GOT3 (cell line): ENCODE data around the gene EXOC6B.
"Not testable (repeated sequence)": the region's sequence is repeated elsewhere in the genome, so short reads cannot be mapped to it uniquely, and the experiment has no call there.

ENCODE experiments used
- DNase-seq: peaks from one replicate; lab custom pipeline; 2025; ENCODE audit warnings: mixed read lengths; lab: John Stamatoyannopoulos, UW

EXOC6B gene

DNA sequence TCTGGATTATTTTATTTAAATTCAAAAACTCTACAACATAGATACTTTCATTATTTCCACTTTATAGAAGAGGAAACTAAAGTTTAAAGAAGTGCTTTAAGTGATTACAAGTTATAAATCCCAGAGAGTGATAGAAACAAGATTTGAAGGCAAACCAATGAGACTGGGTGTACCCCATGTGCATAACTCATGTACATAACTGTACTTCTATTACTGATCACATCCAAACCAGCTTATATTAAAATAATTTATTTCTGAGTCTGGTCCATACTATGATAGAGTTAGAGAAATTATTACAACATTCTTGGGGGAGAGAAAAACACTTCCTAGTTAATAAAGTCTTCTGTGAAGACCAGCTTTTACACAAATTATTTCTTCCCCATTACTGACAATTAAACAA lies 221.4 kb downstream of the EXOC6B start:
- DNase-seq: no peak

DNA sequence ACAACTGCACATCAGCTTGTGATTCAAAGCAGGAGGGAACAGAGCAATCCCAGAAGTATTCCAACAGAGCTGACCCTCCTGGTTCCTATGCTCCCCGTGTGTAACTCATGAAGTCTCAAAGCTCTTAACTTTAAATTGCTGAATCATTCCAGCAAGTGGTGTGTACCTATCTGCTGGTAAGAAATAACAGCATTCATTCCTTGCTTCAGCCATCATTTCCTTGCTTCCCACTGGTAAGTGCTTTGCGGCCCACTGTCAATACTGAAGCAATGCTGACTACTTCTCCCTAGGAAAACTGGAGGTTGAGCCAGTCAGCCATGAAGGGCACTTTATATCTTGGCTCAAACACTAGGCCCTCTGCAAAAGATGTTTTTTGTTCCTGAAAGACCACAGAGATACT lies 222.4 kb downstream of the EXOC6B start:
- DNase-seq: no peak

DNA sequence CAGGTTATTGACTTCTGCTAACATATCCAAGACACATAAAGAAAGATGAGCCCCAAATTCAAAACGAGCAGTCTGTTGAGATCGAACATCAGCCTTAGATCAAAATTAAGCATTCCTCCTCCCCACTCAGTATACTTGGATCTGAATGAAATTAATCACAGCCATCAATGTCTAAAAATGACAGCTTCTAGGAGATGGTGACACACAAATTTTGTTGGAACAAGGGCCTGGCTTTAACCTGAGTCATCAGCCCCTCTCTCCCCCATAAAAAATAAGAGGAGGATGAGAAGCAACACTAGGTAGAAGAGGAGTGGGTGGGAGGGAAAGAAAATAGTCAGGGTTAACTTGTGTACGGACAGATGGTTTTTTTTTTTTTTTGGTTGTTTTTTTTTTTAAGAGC lies 223.1 kb downstream of the EXOC6B start:
- DNase-seq: no peak

DNA sequence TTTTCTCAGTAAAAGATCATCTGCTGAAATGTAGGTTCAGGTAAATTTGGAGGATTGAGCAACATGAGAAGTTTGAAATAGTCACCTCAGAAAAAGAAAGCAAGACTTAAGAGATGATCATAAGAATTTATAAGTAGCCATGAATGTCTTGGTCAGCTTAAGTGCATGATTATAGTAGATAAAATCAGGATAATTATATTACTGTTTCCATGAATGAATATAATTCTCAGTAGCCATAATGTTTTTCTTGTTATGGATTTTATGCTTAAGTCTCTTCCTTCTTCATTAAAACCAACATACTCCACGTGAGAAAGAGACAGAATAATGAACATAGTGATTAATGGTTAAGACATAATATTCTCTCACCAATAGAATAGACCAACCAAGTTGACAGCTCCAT lies 223.7 kb downstream of the EXOC6B start:
- no peak for DNase-seq

DNA sequence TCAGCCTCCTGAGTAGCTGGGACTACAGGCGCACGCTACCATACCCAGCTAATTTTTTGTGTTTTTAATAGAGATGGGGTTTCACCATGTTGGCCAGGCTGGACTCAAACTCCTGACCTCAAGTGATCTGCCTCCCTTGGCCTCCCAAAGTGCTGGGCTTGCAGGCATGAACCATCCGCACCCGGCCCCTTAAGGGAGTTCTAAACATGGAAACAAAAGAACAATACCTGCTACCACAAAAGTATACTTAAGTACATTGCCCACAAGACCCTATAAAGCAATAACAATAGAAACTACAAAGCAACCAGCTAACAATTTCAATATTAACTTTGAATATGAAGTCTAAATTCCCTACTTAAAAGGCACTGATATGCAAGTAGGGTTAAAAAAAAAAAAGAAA lies 242.0 kb downstream of the EXOC6B start:
- DNase-seq: not testable (repeated sequence)

DNA sequence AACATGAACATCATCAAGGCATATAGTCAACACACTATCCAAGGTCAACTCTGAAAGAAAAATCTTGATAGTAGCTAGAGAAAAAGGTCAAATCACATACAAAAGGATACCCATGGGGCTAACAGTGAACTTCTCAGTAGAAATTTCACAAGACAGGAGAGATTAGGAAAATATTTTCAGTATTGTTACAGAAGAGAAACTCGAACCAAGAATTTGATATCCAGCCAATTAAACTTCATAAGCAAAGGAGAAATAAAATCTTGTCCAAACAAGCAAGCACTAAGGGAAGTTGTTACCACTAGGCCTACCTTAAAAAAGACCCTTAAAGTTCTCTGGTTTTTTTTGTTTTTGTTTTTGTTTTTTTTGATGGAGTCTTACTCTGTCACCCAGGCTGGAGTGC lies 242.5 kb downstream of the EXOC6B start:
- DNase-seq: no peak

DNA sequence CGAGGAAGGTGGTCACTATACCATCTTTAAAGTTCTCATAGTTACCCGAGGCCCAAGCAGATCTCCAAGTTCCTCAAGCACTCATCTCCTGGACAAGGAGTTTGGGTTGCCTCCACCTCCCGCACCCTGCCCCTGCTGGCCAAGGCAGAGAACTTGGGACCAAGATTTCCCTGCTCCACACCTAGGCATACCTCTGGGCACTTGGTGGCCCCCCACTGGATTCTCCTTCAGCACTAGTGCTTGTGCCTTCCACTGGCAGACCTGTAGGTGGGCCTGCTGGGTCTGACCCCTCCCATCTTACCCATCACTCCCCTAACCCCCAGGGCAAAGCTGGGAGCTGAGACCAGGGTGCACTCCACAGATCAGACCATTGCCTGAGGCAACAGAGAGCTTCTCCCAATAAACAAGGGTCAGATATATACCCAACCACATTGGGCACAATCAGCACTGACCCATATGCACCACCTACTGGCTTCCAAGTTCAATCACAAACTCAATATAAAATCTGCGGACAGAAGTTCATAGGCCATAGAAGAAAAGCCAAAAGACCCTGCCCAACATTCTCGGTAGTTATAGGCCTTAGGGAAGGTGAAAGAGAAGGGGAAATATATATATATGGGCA lies 244.2 kb downstream of the EXOC6B start:
- no peak for DNase-seq

DNA sequence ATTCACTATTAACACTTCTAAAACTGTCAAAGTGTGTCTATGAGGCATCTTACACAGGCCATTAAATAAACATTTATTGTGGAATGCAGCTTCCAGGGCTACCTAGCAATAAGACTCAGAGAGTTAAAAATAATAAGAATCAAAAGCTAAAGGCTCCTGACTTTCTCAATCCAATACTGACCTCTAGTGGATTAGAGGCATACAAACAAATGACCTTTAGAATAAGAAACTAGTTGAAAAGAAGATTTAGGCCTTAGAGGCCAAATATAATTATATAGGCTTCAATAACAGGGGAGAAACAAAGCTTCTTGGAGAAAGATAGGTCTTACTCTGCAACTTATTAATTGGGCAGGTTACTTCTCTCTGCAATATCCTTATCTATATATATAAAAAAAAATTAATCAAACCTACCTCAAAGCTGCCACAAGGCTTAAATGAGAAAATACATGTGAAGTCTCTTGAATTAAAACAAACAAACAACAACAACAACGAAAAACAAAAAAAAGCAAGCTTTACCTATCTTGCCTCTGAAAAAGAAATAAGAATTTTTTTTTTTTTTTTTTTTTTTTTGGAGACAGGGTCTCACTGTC lies 246.1 kb downstream of the EXOC6B start:
- no peak for DNase-seq

DNA sequence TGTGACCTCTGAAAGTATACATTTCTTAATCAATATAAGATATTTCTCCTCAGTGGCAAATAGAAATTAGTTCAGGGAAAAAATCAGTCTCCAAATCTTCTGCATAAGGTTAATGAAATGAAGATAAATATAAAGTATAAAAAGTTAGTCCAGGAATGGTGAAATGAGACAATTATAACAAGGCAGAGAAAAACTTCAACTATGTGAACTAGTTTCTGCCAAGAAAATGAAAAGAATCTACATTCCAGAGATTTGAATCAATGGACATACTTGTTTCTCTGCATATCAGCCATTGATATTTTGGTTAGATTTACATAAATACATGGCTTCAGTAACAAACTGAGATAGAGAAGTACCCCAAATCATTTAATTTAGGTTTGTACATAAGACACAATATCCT lies 249.0 kb downstream of the EXOC6B start:
- DNase-seq: no peak

DNA sequence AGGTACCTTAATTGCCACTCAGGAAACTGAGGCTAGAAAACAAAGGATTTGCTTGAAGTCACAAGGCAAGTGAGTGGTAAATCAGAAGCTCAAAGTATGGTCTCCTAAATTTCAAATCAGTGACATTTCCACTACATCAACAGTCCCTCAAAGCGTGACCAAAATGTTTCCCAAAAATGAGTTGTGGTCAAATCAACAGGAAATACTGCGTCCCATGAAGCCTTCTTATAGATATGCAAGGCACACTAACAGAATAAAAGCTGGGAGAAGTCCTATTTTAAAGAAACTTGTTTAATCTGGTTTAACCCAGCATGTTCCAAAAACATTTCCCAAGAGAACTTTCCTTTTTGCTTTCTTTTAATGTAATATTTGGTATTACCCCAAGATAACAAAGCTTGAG lies 249.4 kb downstream of the EXOC6B start:
- DNase-seq: no peak

DNA sequence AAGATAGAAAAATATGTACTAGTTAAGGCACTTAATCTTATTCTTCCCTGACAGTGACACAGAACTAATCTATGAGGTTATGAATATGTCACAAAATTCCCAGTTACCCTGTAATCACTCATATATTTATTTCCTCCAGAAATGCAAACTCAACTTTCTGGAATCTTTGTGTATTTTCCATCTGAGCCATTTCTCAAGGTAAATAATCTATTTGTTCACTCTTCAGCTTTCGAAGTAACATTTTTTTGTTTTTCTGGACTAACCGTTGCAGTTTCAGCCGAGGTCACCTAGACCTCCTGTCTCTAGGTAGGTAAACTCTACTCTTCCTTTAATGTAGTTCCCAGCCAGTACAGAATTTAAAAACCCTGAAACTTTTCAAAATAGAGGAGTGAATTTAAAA lies 250.9 kb downstream of the EXOC6B start:
- DNase-seq: no peak

DNA sequence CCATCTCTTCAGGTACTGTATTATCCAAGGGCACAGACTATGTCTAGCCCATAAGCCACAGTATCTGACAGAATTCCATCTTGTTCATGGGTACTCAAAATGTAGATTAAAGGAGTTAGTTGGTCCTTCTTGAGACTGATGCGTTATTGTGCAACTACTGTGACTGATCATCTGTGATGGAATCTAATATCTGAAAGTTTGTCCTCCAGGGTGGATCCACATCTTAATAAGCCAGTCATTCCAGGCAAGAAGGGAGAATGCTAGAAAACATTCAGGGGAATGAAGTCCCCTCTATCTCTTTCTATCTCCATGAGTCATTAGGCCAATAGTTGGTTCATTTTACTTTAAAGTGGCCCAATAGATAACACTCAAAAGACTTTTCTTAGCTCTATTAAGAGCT lies 252.6 kb downstream of the EXOC6B start:
- DNase-seq: no peak

DNA sequence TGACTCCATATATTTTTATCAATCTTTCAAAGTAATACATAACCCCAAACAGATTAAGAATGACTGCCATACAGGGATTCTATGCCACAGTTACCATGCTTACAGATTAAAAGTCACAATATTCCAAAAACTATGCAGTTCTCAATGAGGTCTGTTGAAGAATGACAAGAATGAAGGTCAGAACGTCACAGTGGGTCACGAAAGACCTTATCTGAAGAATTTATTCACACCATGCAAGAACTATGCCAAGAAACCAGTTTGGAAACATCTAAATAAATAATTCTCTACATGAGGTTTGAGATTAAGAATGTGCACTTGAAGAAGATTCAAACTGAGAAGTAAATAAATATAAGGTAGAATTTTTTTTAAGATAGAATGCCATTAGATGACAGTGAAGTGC lies 253.3 kb downstream of the EXOC6B start:
- DNase-seq: no peak

DNA sequence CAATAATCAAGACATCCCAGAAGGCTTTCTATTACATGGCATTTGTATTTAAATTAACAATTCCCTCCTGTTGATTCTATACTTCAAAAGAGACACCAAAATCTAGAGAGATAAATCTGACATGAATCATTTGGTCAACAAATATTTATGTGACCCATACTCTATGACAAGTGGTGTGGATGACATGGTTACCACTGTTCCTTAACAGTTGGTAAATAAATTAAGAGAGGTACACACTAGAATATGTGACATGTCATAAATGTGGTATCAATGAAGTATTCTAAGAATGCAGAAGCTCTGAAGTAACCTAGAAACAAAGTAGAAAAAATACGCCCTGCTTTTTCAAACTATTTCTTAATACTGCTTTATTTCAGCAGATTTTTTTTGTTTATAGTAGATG lies 255.4 kb downstream of the EXOC6B start:
- DNase-seq: no peak

DNA sequence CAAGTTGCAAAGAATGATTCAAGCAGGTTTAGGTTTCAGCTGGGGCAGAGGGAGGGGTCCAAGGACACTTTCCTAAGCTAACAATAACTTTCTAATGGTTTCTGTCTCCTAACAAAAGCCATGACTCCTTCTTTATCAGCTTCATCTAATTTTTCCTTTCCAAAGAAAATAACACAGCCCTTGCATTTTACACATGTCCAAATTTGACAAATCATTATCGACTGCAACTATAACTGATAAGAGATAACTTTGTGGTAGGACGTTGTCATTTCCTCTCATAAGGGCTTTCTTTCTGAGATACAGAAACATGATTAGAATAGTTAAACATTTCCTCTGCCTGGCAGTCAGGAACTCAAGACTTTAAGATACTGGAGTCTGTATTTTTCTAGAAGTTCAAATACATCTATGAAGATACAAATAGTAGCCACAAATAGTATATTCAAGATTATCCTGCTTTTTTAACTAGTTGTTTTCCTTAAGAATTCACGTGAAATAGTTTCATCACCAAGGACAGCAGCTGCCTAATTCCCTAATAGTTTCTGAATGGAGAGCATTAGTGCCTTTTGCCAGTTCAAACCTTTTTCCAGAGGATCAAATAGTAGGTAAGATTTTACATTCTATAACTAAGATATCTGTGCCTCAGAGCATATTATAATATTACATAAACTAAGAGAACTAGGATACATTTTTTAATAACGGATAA lies 263.2 kb downstream of the EXOC6B start:
- DNase-seq: no peak

DNA sequence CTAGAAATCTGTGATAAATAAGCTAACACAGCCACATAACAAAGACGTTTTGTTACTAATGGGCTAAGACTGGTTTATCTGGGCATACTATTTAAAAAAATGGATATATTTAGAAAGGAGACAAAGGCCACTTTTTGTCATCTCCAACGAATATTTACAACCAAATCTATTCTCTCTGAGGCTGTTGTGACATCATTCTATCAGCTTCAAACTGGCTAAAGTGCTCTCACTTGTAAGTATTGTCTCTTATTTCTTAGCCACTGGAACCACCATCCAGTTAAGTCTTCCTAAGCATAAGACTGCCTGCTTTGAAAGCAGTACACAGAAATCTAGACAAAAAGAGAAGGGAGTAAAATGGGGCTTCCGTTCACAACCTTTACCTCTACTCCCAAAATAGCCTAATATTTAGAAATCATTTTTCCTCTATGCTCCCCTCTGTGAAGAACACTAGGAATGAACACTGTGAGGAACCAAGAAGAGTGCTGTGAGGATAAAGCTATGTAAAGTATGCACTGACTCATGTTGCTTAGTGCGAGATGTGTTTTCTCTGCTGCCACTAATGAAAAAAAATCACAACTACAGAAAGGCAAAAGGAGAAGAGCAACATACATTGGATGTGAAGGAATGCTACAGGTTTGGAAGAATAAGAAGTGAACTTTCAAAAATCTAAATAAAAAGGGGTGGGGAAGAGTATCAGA lies 264.1 kb downstream of the EXOC6B start:
- no peak for DNase-seq

DNA sequence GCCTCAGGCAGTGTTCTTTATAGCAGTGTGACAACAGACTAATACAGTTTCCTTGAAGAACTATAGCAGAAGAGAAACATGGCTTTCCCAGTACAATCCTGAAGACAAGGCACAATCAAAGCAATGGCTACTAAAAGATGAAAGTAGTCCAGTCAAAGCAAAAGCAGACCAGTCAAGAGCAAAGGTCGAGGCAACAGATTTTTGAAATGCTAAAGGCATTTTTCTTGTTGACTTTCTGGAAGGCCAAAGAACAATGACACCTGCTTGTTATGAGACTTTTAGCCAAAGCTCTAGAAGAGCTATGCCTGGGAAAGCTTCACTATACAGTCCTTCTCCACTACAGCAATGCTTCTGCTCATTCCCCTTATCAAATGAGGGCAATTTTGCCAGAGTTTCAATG lies 269.9 kb downstream of the EXOC6B start:
- DNase-seq: no peak

DNA sequence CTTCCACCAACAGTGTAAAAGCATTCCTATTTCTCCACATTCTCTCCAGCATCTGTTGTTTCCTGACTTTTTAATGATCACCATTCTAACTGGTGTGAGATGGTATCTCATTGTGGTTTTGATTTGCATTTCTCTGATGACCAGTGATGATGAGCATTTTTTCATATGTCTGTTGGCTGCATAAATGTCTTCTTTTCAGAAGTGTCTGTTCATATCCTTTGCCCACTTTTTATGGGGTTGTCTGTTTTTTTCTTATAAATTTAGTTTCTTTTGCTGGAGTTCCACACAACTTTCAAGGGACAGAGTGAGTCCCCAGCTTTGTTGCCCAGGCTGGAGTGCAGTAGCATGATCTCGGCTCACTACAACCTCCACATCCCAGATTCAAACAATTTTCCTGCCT lies 270.5 kb downstream of the EXOC6B start:
- DNase-seq: not testable (repeated sequence)

DNA sequence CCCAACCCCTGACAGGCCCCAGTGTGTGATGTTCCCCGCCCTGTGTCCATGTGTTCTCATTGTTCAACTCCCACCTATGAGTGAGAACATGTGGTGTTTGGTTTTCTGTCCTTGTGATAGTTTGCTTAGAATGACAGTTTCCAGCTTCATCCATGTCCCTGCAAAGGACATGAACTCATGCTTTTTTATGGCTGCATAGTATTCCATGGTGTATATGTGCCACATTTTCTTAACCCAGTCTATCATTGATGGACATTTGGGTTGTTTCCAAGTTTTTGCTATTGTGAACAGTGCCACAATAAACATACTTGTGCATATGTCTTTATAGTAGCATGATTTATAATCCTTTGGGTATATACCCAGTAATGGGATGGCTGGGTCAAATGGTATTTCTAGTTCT lies 270.9 kb downstream of the EXOC6B start:
- not testable (repeated sequence) for DNase-seq

DNA sequence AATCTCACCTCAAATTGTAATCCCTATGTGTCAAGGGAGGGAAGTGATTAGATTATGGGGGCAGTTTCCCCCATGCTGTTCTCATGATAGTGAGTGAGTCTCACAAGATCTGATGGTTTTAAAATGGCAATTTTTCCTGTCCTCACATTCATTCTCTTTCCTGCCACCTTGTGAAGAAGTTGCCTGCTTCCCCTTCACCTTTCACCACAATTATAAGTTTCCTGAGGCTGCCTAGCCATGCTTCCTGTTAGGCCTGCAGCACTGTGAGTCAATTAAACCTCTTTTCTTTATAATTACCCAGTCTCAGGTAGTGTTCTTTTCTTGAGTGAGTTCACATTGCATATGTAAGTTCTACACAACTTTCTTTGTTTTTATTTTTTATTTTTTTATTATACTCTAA lies 271.5 kb downstream of the EXOC6B start:
- DNase-seq: no peak

DNA sequence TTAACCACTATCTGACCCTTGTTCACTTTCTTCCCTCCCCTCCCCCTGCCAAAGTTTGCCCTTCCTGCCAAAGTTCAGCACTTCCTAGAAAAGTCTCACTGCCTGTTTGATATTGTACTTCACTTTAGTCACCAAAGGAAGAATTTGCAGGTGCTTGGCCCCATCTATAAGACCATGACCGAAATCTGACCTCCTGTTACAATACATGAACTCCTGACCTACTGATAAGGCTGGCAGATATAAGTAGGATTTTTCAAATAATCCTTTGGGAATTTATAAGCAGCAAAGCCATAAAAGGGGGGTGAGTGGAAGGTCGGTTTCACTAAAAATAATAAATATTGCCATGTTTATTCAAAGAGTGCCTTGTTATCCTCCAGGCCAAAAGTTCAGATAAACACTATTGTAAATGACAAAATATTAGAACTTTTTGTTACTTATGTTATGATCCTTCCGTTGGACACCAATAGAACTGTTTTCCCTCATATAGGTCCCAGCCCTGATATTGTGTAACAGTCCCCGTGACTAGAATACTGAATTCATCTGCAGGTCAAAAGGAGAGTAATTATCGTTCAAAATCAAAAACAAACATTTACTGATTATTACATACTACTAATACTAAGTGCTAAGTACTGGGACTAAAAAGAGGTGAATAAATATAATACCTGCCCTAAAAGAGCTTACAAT lies 277.6 kb downstream of the EXOC6B start:
- DNase-seq: no peak

DNA sequence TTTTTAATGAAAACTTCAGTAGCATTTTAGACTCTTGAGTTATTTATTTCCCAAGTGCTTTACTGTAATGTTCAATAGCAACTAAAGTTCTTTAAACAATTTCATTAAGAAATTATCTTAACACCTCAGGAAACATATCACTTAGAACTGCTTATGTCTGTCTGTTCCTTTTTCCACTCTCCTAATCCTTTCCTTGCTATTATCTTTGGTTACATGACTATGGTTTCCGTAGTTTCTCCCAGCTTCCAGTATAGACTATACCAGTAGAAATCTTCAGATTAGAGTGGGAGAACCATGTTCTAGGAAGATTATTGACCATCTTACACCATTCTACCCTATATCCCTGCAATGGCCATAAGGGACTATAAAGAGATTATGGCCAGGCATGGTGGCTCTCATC lies 280.0 kb downstream of the EXOC6B start:
- no peak for DNase-seq

DNA sequence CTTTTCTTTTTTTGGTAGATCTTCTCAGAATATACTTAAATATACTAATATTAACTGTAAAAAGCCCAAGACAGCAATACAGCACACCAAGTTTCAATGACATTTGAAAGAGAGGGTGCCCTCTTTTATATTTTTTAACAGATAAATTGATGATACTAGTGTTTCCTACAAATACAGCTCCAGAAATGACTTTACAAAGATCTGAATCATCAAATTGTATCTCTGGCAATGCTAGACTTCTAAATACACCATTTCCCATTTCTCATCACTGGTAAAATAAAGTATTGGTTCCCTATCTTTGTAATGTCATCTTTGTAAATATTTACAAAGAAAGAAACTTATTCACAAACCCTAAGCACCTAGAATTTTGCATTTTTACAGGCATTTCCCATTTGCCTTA lies 281.3 kb downstream of the EXOC6B start:
- no peak for DNase-seq
